Medulla oblongata (tissue), 1 donor: ENCODE measurements around the gene TAPT1.

Experiments used
- DNase-seq: peaks from one replicate; pipeline ENCODE4 v3.0.0-alpha.2; 2015; ENCODE audit errors: extremely low spot score

Gene TAPT1

DNA sequence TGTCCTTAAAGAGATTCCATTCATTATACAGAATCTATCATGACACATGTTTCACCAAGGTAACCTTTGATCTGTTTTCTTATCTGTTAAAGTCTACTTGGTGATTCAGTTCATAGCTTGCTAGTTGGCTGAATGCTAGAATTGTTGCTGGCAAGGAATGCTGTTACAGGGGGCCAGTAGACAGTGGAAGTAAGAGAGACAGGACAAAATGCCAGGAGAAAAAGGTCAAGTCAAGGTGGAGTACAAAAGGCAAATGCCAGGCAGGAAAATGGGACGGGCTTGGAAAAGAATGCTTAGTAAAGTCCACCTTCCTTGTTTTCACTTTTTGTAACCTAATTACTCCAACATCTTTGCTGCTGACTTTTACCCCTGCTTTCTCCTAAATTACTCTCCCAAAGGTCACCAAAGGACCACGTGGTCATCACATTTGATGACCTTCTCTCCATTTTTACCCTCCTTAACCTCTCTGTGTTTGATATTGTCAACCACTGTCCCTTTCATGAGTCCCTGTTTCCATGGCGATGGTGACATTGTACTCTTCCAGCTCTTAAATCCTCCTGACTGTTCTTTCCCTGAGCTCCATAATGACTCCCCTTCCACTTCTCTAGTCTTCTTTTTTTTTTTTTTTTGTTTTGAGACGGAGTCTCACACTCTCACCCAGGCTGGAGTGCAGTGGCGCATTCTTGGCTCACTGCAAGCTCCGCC is 24.5 kb upstream of the TAPT1 start:
- no peak for DNase-seq

DNA sequence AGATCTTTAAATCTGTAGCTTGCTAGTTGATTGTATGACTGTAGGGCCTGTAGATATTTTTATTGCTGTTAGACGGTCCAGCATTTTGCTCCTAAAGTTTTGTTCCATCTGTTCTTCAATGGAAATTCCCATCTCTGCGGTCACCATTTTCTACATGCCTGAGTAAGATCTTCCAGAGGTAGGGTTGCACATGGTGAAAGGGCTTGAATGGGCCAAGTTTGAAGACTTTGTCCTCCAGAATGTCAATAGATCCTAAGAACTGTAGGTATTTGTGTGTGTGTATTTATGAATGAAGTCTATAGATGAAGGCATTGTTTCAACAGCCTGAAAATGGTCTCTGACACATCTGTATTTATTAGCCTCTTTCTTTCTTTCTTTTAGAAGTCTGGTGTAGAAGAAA is 22.3 kb upstream of the TAPT1 start:
- DNase-seq, result no peak

- DNase-seq, result no peak
These were observed 19.0 kb upstream of the TAPT1 start for GRCh38 chr4:16245241-16245640.

DNA sequence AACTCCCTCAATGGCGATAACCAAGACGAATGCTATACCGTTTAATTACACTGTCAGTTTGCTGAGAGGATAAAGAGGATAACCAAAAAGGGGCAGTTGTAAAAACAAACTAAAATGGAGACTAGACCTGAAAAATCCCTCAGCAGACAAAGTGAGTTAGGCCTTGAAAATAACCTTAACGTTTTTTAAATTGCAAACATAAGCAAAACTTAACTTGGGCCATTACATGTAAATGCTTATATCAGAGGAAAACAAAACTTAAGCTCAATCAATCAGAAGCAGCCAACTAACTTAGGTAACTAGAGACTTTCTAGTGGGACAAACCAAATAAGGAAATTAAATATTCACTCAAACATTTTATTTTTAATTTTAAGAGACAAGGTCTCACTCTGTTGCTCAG is 17.0 kb upstream of the TAPT1 start:
- DNase-seq, result no peak

- no peak for DNase-seq
These were observed 14.0 kb upstream of the TAPT1 start for GRCh38 chr4:16240300-16240699.

DNA sequence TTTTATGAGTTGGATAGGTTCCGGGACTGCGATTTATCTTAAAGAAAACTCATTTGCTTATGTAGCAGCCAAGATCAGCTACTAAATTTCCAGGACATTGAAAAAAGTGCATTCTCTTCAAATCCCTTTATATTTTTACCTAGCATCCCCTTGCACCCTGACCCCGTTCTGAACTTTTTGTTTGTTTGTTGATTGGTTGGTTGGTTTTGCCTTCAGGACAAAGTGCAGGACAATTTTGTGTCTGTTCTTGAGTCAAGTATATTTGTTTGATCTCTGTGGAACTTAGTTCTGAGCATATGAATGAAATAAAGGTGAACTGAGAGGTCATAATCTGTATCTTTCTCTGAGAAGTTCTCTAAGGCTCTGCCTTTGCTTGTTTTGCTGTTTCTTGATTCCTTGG is 12.8 kb upstream of the TAPT1 start:
- no peak for DNase-seq

- DNase-seq, result no peak
These were observed 12.1 kb upstream of the TAPT1 start for GRCh38 chr4:16238327-16238726.

GRCh38 chr4:16237715-16238114 is 11.4 kb upstream of the TAPT1 start:
- DNase-seq, result peak; percentile 67

DNA sequence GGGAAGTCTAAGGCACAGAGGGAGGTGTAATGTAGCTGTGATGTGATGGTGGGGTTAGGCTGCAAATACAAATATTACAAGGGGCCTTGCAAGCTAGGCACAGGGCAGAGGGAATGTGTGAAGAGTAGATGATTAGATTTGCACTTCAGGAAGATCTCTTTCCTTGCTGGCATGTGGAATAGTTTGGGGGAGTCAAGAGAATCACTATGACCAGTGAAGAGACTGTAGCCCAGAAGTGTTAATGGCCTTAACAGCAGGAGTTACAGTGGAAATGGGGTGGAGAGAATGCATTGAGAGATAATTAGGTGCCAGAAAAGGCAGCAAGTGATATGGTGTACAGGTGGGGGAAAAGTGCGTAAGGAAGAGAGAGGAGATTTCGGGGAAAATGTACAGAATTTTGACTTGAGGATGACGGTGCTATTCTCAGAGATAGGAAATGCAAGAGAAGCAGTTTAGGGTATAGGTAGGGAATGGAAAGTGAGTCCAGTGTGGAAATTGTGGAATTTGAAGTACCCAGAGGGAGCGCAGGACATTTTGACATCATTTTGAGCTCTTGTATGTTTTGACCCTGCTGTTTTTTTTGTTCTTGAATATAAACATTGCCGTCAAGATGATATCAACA is 10.2 kb upstream of the TAPT1 start:
- DNase-seq, result no peak

DNA sequence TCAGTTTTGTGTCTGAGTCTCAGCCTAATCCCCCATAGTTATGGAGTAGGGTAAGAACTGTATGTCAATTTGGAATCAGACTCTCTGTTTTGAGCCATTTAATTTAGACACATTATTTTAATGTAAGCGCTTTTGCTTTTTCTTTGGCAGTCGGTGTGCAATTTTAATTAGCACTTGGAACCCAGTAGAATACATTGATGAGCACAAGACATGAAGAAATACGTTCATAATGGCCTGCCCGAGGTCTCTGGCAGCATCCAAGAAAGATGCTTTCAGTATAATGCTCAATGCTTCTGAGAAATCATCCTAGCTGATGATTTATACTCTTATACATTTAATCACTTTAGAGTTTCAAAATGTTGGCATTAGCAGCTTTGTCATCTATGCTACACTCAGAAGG is 8.9 kb upstream of the TAPT1 start:
- DNase-seq, result peak; percentile 1

DNA sequence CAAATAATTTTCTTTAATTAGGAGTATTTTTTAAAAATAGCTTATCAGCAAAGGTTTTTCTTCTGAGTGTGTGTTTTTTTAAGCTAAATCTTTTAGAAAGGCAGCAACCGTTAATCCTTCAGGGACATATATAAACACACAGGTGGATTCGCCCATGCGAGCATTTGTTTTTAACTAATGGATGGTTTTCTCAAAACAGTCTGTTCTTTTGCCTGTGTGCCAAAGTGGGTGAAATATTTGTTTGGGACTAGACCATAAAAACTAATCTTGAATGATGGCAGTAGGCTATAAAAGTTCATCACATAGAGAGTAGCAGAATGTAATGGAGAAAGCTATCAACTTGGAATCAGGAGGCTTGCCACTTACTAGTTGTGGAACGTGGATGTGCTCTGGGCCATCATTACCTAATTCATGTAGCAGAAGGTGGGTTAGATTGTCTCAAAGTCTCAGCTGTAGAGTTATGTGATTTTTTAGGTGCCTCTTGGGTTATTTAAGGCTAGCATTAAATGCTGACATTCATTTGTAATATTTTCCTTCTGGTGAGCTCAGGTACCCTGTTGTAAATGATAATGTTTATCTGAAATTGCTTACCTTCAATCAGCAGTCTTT is 7.4 kb upstream of the TAPT1 start:
- peak; percentile 2 for DNase-seq

GRCh38 chr4:16231570-16232245 is 5.4 kb upstream of the TAPT1 start:
- peak; percentile 37 for DNase-seq

GRCh38 chr4:16230308-16230707 is 4.0 kb upstream of the TAPT1 start:
- peak; percentile 11 for DNase-seq

GRCh38 chr4:16229604-16230003 is 3.3 kb upstream of the TAPT1 start:
- peak; percentile 1 for DNase-seq

DNA sequence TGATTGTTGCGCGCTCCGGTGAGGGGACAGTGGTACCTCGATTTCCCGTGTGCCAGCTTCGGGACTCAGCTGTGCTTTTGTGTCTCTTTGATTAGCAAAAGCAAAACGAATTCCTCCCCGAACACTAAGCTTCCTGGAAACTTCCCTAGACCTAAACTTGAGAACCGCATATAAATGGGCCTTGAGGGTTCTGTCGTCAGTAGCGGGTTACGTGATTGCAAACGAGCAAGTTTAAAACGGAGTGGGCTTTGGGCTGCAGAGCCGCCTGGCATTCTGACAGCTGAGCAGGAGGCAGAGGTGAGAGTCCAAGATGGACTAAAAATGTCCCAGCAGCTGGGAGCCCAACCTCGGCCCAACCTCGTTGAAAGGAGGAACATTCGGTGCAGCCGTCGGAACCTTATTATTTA is 1.2 kb upstream of the TAPT1 start:
- DNase-seq, result peak; percentile 71

- DNase-seq, result peak; percentile 54
These were observed 668 bp upstream of the TAPT1 start for GRCh38 chr4:16226816-16227461.

GRCh38 chr4:16225167-16225862 is 956 bp downstream of the TAPT1 start:
- peak; percentile 46 for DNase-seq

GRCh38 chr4:16224264-16225166 is 1.8 kb downstream of the TAPT1 start:
- no peak for DNase-seq

- DNase-seq, result no peak
These were observed 3.2 kb downstream of the TAPT1 start for GRCh38 chr4:16222957-16223527.

GRCh38 chr4:16218950-16219349 is 7.3 kb downstream of the TAPT1 start:
- DNase-seq, result no peak
